ENCODE measurements around the gene OCA2. TPM values are rescaled to one million over a fixed set of nuclear protein-coding genes. Genes with fewer than 3 reads are reported as not detected.

The OCA2 gene
- total and polyA plus RNA-seq, 2 of the 13 experiments (the other 11 are each of a cell fraction or from before 2014, with no cell fraction given): 0.02 to 0.05 TPM

GRCh38 chr15:28107111-28107903 lies 8.2 kb upstream of the OCA2 start:
- FAIRE-seq (no peak), ATAC-seq (peak; percentile 54), DNase-seq (ENCODE audit: low spot score) (no peak)
- Histone ChIP-seq H4K20me1 (ENCODE audit: insufficient read depth, low read length) (no peaks in the 10 kb centered on the region), H3K27me3 (ENCODE audit: control insufficient read depth in 1 of 2, insufficient read depth in 2 of 2, low read length in 2 of 2) (peaks cover 6 to 28% of the 10 kb centered on the region in 2 experiments), H3K36me3 (replicated peaks in 1 of 2; ENCODE audit: control insufficient read depth in 1 of 2, insufficient read depth in 2 of 2, low read length in 2 of 2) (peaks cover 5 to 9% of the 10 kb centered on the region in 2 experiments; a peak in 3 of 5 replicates), H3K9me3 (ENCODE audit: low read length) (no peaks in the 10 kb centered on the region), H3K4me3 (replicated peaks in 1 of 3; ENCODE audit: insufficient read depth in 1 of 3, low read depth in 2 of 3, low read length in 3 of 3) (peak overlapping the region; percentile 30 to 63 (median 33); a peak in 4 of 6 replicates), H3K4me1 (ENCODE audit: insufficient read depth, low read length) (peaks cover 12% of the 10 kb centered on the region), H3K9ac (ENCODE audit: insufficient read depth, low read depth, low read length) (no peak overlapping the region), H3K79me2 (ENCODE audit: insufficient read depth, low read length) (no peaks in the 10 kb centered on the region), H3K27ac (ENCODE audit: extremely low read length, insufficient read depth, low read length) (no peak overlapping the region), H3K4me2 (ENCODE audit: low read depth, low read length) (peak overlapping the region; percentile 63), H2AFZ (ENCODE audit: low read length) (no peak overlapping the region)
- ChIA-PET CTCF (ENCODE audit: low intra/inter-chr PET ratio, low total read pairs) (no interaction called here), POLR2A (no interaction called here)
- intact Hi-C loops (cut with micrococcal nuclease; ENCODE audit: unreplicated experiment) (no loop called here), in situ Hi-C loops (cut with HindIII; ENCODE audit: extremely low pct_ligation_motif_present, low pct_unique_long_range_greater_than_20kb) (no loop called here)
- 69% methylated on average over 7 of the region's 63 CpGs for WGBS (ENCODE audit: low lambda C conversion rate)
- no TSS peak for BruUV-seq (replicated peaks)
- no peak for TF ChIP-seq POGZ (CRISPR knock-in tag; IDR thresholded peaks at IDR 0.05)
- TF ChIP-seq MAFK (conservative IDR thresholded peaks at IDR 0.05 in 1 of 2, IDR thresholded peaks at IDR 0.05 in 1 of 2; ENCODE audit: low read length in 2 of 2): no peak
- no peak for TF ChIP-seq SMAD3 (CRISPR knock-in tag; IDR thresholded peaks at IDR 0.05)
- no peak for TF ChIP-seq ZNF281 (CRISPR knock-in tag; IDR thresholded peaks at IDR 0.05; ENCODE audit: borderline replicate concordance)
- no peak for TF ChIP-seq ZXDC (CRISPR knock-in tag; IDR thresholded peaks at IDR 0.05)
- no peak for TF ChIP-seq ZNF687 (CRISPR knock-in tag; IDR thresholded peaks at IDR 0.05)
- TF ChIP-seq ZNF24 (IDR thresholded peaks at IDR 0.05): no peak
- no peak for TF ChIP-seq NFKBIZ (CRISPR knock-in tag; IDR thresholded peaks at IDR 0.05)
- TF ChIP-seq ZSCAN31 (CRISPR knock-in tag; IDR thresholded peaks at IDR 0.05; ENCODE audit: low read depth): no peak
- no peak for TF ChIP-seq HOXD1 (CRISPR knock-in tag; IDR thresholded peaks at IDR 0.05)
- TF ChIP-seq JARID2 (CRISPR knock-in tag; IDR thresholded peaks at IDR 0.05; ENCODE audit: insufficient replicate concordance): no peak
- no peak for TF ChIP-seq MEIS1 (CRISPR knock-in tag; IDR thresholded peaks at IDR 0.05; ENCODE audit: borderline replicate concordance)
- TF ChIP-seq MYPOP (CRISPR knock-in tag; IDR thresholded peaks at IDR 0.05): no peak

Data from HepG2 (cell line).